ENCODE measurements around the gene SORT1. TPM values are rescaled to one million over a fixed set of nuclear protein-coding genes. Genes with fewer than 3 reads are reported as not detected.
A peak's percentile ranks its signal among the peaks of the same experiment; 100 is the strongest.

The SORT1 gene
- total and polyA plus RNA-seq, 8 donors = 4.6 to 481 (median 36.6) TPM

GRCh38 chr1:109274533-109275476 lies 122.9 kb downstream of the SORT1 start:
- TF ChIP-seq CTCF (IDR thresholded peaks at IDR 0.05) (no peak), POLR2AphosphoS5 (IDR thresholded peaks at IDR 0.05) (peak in 2 of 3 donors; percentile 16 to 71)
- H3K4me3 ChIP-seq = peak overlapping the region in 2 of 4 donors; percentile 3 to 33
- intact Hi-C loops (cut with DNase I; ENCODE audit: low total_unique reads) = loop anchor here (5.0 kb wide), 1 partner anchor 122 kb away; the partner anchor contains the start of gene SORT1

GRCh38 chr1:109273570-109274288 lies 124.0 kb downstream of the SORT1 start:
- H3K36me3 ChIP-seq = peaks cover 0 to 40% (median 17%) of the 10 kb centered on the region in 4 donors

More at GRCh38 chr1:109274533-109275476, 122.9 kb downstream of the SORT1 start:
- Histone ChIP-seq H3K9me3 (no peaks in the 10 kb centered on the region), H3K4me1 (peaks cover 24 to 61% (median 27%) of the 10 kb centered on the region in 4 donors), H3K36me3 (peaks cover 0 to 31% (median 10%) of the 10 kb centered on the region in 4 donors), H3K27me3 (no peaks in the 10 kb centered on the region), H3K27ac (peak overlapping the region; percentile 29 to 78 (median 67))
- peak; percentile 74 to 87 for DNase-seq
- 17 to 42% (median 23%) methylated on average over 24 of the region's 24 CpGs for WGBS, 5 donors

GRCh38 chr1:109272831-109273547 lies 124.7 kb downstream of the SORT1 start:
- 78 to 86% (median 81%) methylated on average over 11 to 16 of the region's 16 CpGs for WGBS, 5 donors
- no peak for DNase-seq
- TF ChIP-seq CTCF (IDR thresholded peaks at IDR 0.05) (no peak), EP300 (IDR thresholded peaks at IDR 0.05) (no peak), POLR2A (IDR thresholded peaks at IDR 0.05) (no peak), POLR2AphosphoS5 (IDR thresholded peaks at IDR 0.05) (no peak)
- intact Hi-C loops (cut with DNase I; ENCODE audit: low total_unique reads) = no loop called here
- peaks cover 24 to 59% (median 27%) of the 10 kb centered on the region in 4 donors for H3K4me1 ChIP-seq
- no peak overlapping the region for H3K4me3 ChIP-seq
- H3K9me3 ChIP-seq = no peaks in the 10 kb centered on the region
- peak overlapping the region in 1 of 5 donors; percentile 78 for H3K27ac ChIP-seq
- H3K36me3 ChIP-seq = peaks cover 0 to 47% (median 20%) of the 10 kb centered on the region in 4 donors
- H3K27me3 ChIP-seq = no peaks in the 10 kb centered on the region

More at GRCh38 chr1:109273570-109274288, 124.0 kb downstream of the SORT1 start:
- DNase-seq = no peak
- TF ChIP-seq CTCF (IDR thresholded peaks at IDR 0.05) = no peak
- no peak for TF ChIP-seq POLR2AphosphoS5 (IDR thresholded peaks at IDR 0.05)
- no peak for TF ChIP-seq POLR2A (IDR thresholded peaks at IDR 0.05)
- TF ChIP-seq EP300 (IDR thresholded peaks at IDR 0.05) = no peak
- Histone ChIP-seq H3K9me3 (no peaks in the 10 kb centered on the region), H3K4me3 (no peak overlapping the region), H3K4me1 (peaks cover 24 to 61% (median 27%) of the 10 kb centered on the region in 4 donors), H3K27ac (peak overlapping the region in 3 of 5 donors; percentile 37 to 78 (median 72)), H3K27me3 (no peaks in the 10 kb centered on the region)
- WGBS, 5 donors = 63 to 83% (median 71%) methylated on average over 19 to 30 of the region's 30 CpGs
- intact Hi-C loops (cut with DNase I; ENCODE audit: low total_unique reads) = no loop called here
